Measurements from ENCODE around the gene BCL7B.
A peak's percentile ranks its signal among the peaks of the same experiment; 100 is the strongest.
"Not testable (repeated sequence)": the region's sequence is repeated elsewhere in the genome, so short reads cannot be mapped to it uniquely, and the experiment has no call there.

Gene BCL7B

GRCh38 chr7:73557397-73558257 is at the start of gene BCL7B:
Gene BCL7B, minus strand, starts transcription at chr7:73557690. Its CDS starts 112 bp downstream, at chr7:73557578.
- DNase-seq: peak in 45 of 56 donors; percentile 6 to 82 (median 62)

- DNase-seq: no peak
Measured at GRCh38 chr7:73605601-73606220, 48.2 kb upstream of the BCL7B start.

- peak in 11 of 56 donors; percentile 5 to 28 (median 16) for DNase-seq
Measured at GRCh38 chr7:73602721-73603651, 45.5 kb upstream of the BCL7B start.

GRCh38 chr7:73599916-73600315 is 42.4 kb upstream of the BCL7B start:
- DNase-seq: no peak

- no peak for DNase-seq
Measured at GRCh38 chr7:73599151-73599882, 41.8 kb upstream of the BCL7B start.

GRCh38 chr7:73597978-73598782 is 40.7 kb upstream of the BCL7B start:
- DNase-seq: no peak

GRCh38 chr7:73596191-73597065 is 38.9 kb upstream of the BCL7B start:
- DNase-seq: no peak

- no peak for DNase-seq
Measured at GRCh38 chr7:73595358-73595757, 37.9 kb upstream of the BCL7B start.

GRCh38 chr7:73593207-73594045 is 35.9 kb upstream of the BCL7B start:
- no peak for DNase-seq

- DNase-seq: no peak
Measured at GRCh38 chr7:73586911-73587310, 29.4 kb upstream of the BCL7B start.

- DNase-seq: no peak
Measured at GRCh38 chr7:73585196-73585595, 27.7 kb upstream of the BCL7B start.

GRCh38 chr7:73582664-73583202 is 25.2 kb upstream of the BCL7B start:
- DNase-seq: no peak

GRCh38 chr7:73581006-73581405 is 23.5 kb upstream of the BCL7B start:
- not testable (repeated sequence) for DNase-seq

GRCh38 chr7:73578342-73579128 is 21.0 kb upstream of the BCL7B start, which contains the start of gene TBL2:
Gene TBL2, minus strand, starts transcription at chr7:73578579. Its CDS starts 30 bp downstream, at chr7:73578549.
- DNase-seq: peak; percentile 52 to 100 (median 98)

- DNase-seq: peak in 1 of 56 donors; percentile 52
Measured at GRCh38 chr7:73577627-73578341, 20.3 kb upstream of the BCL7B start.

- no peak for DNase-seq
Measured at GRCh38 chr7:73573791-73574190, 16.3 kb upstream of the BCL7B start.

All from amygdala (tissue), 56 donors.